ENCODE data around the gene POLE.

GRCh38 chr12:132687211-132688164 lies at the start of gene POLE, which contains the start of gene PXMP2:
- TF ChIP-seq CTCF (IDR thresholded peaks at IDR 0.05): peak in 1 of 3 donors; percentile 41
- no peak for TF ChIP-seq POLR2A (IDR thresholded peaks at IDR 0.05)
- TF ChIP-seq POLR2AphosphoS5 (IDR thresholded peaks at IDR 0.05): peak; percentile 45 to 71 (median 71)

Measured in breast epithelium (tissue), 3 donors.